Fibroblast of lung (primary cell): ENCODE measurements around the gene ASIC1. TPM values are rescaled to one million over a fixed set of nuclear protein-coding genes. Genes with fewer than 3 reads are reported as not detected.

Experiments
- DNase-seq, 2 donors: peaks; one replicate each; pipeline versions ENCODE4 v3.0.0 to v3.0.0-alpha.2; 2010; ENCODE audit warnings: low read depth in 2 of 2
- H2AFZ ChIP-seq: 2 replicates; pipeline ENCODE4 v1.5.1; 2012; ENCODE audit warnings: low read length, control low read depth, inconsistent platforms
- H3K27ac ChIP-seq: 2 replicates; pipeline ENCODE4 v1.5.1; 2011; ENCODE audit warnings: low read length, control low read depth; ENCODE audit not compliant: insufficient read depth
- H3K27me3 ChIP-seq: 2 replicates; pipeline ENCODE4 v1.5.1; 2011; ENCODE audit warnings: mild to moderate bottlenecking, low read length; ENCODE audit not compliant: control insufficient read depth, insufficient read depth
- H3K36me3 ChIP-seq: 2 replicates; pipeline ENCODE4 v1.5.1; 2011; ENCODE audit warnings: low read length; ENCODE audit not compliant: control insufficient read depth, insufficient read depth
- H3K4me1 ChIP-seq: 2 replicates; pipeline ENCODE4 v1.5.1; 2011; ENCODE audit warnings: low read length; ENCODE audit not compliant: control insufficient read depth, insufficient read depth; ENCODE audit errors: extremely low read depth
- H3K4me2 ChIP-seq: 2 replicates; pipeline ENCODE4 v1.5.1; 2011; ENCODE audit warnings: low read length, control low read depth; ENCODE audit not compliant: insufficient read depth; ENCODE audit errors: extremely low read depth
- H3K4me3 ChIP-seq, 4 experiments: fragments of 200-600 bp in 1 of 4; sonication (generic) in 1 of 4; replicated peaks in 1 of 4; 2 replicates each; pipeline ENCODE4 v1.5.1; 2011 to 2016; ENCODE audit warnings: low read length in 4 of 4, low read depth in 3 of 4, mild to moderate bottlenecking in 3 of 4, control low read depth in 2 of 4, inconsistent platforms in 1 of 4, mixed read lengths in 1 of 4; ENCODE audit not compliant: insufficient read depth in 1 of 4; ENCODE audit errors: control extremely low read depth in 1 of 4
- H3K79me2 ChIP-seq: 2 replicates; pipeline ENCODE4 v1.5.1; 2012; ENCODE audit warnings: mild to moderate bottlenecking, low read length, inconsistent platforms; ENCODE audit not compliant: control insufficient read depth, insufficient read depth
- H3K9ac ChIP-seq: 2 replicates; pipeline ENCODE4 v1.5.1; 2011; ENCODE audit warnings: mild to moderate bottlenecking, low read length, control low read depth; ENCODE audit not compliant: insufficient read depth
- H3K9me3 ChIP-seq: 2 replicates; pipeline ENCODE4 v1.5.1; 2012; ENCODE audit warnings: low read depth, low read length; ENCODE audit not compliant: control insufficient read depth, insufficient read depth
- H4K20me1 ChIP-seq: 2 replicates; pipeline ENCODE4 v1.5.1; 2011; ENCODE audit warnings: low read length; ENCODE audit not compliant: control insufficient read depth, insufficient read depth; ENCODE audit errors: extremely low read depth
- EZH2 ChIP-seq: IDR thresholded peaks from 2 replicates; pipeline ENCODE4 v1.5.1; 2012; ENCODE audit warnings: low read length, control low read depth, mild to moderate bottlenecking; ENCODE audit errors: missing control alignments
- polyA plus RNA-seq, 2 donors: library from polyadenylated mRNA; depleted of rRNA in 1 of 2; stranded (reverse) in 1 of 2; unstranded in 1 of 2; fragments of >200 nt; gene quantifications; 2 replicates each; pipeline ENCODE4 v1.2.1, GENCODE V29; 2011 to 2012; ENCODE audit warnings: missing spikeins in 1 of 2
- total RNA-seq: library from RNA; depleted of rRNA; stranded (reverse); fragments of >200 nt; gene quantifications from 2 replicates; pipeline ENCODE4 v1.2.1, GENCODE V29; 2014
- TF ChIP-seq, protein P1 (sequence below), 2 donors: IDR thresholded peaks in 1 of 2; conservative IDR thresholded peaks in 1 of 2; 1 replicate in 1 of 2; 2 replicates in 1 of 2; pipeline ENCODE4 v1.5.1; 2011 to 2012; ENCODE audit warnings: low read length in 2 of 2, control low read depth in 1 of 2, inconsistent platforms in 1 of 2, low read depth in 1 of 2, mild to moderate bottlenecking in 1 of 2

ASIC1 gene
- total and polyA plus RNA-seq, 2 donors (not counting 1 experiment from before 2014, with no cell fraction given), result 1.7 to 3.9 TPM

DNA sequence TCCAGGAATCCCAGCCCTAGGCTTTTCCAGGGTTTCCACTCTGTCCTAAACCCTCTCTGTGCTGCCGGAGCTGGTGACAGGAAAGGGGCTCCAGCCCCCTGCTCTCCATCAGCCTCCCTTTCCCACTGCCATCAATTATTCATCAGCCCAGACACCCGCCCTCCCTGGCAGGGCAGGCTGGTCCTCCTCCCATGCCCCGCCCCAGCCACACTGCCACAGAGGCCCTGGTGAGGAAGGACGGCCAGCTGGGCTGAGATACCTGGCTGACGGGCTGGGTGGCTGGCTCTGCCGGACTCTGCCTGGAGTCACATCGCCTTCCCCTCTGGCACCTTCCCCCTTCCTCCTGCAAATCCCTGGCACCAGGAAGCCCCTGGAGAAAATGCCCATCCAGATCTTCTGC, 15.8 kb downstream of the ASIC1 start:
- DNase-seq, result no peak
- TF ChIP-seq, protein P1, sequence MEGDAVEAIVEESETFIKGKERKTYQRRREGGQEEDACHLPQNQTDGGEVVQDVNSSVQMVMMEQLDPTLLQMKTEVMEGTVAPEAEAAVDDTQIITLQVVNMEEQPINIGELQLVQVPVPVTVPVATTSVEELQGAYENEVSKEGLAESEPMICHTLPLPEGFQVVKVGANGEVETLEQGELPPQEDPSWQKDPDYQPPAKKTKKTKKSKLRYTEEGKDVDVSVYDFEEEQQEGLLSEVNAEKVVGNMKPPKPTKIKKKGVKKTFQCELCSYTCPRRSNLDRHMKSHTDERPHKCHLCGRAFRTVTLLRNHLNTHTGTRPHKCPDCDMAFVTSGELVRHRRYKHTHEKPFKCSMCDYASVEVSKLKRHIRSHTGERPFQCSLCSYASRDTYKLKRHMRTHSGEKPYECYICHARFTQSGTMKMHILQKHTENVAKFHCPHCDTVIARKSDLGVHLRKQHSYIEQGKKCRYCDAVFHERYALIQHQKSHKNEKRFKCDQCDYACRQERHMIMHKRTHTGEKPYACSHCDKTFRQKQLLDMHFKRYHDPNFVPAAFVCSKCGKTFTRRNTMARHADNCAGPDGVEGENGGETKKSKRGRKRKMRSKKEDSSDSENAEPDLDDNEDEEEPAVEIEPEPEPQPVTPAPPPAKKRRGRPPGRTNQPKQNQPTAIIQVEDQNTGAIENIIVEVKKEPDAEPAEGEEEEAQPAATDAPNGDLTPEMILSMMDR (conservative IDR thresholded peaks at IDR 0.05 in 1 of 2, IDR thresholded peaks at IDR 0.05 in 1 of 2; ENCODE audit: low read depth in 1 of 2, low read length in 2 of 2), result no peak
- no peak for TF ChIP-seq EZH2

DNA sequence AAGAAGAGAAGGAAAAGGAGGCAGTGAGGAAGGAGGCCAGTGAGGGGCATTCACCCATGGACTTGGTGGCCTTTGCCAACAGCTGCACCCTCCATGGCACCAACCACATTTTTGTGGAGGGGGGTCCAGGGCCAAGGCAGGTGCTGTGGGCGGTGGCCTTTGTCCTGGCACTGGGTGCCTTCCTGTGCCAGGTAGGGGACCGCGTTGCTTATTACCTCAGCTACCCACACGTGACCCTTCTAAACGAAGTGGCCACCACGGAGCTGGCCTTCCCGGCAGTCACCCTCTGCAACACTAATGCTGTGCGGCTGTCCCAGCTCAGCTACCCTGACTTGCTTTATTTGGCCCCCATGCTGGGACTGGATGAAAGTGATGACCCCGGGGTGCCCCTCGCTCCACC, 16.3 kb downstream of the ASIC1 start:
- no peak overlapping the region for H2AFZ ChIP-seq
- no peak for DNase-seq
- no peaks in the 10 kb centered on the region for H3K9me3 ChIP-seq
- no peaks in the 10 kb centered on the region for H3K79me2 ChIP-seq
- H3K9ac ChIP-seq, result no peak overlapping the region
- no peak overlapping the region for H3K4me3 ChIP-seq
- TF ChIP-seq, protein P1 (conservative IDR thresholded peaks at IDR 0.05 in 1 of 2, IDR thresholded peaks at IDR 0.05 in 1 of 2; ENCODE audit: low read depth in 1 of 2, low read length in 2 of 2), result no peak
- no peak for TF ChIP-seq EZH2
- H3K4me1 ChIP-seq, result peaks cover 3% of the 10 kb centered on the region
- H3K27ac ChIP-seq, result no peak overlapping the region
- no peak overlapping the region for H3K4me2 ChIP-seq
- H3K27me3 ChIP-seq, result no peaks in the 10 kb centered on the region
- H4K20me1 ChIP-seq, result no peaks in the 10 kb centered on the region
- H3K36me3 ChIP-seq, result no peaks in the 10 kb centered on the region

More for the DNA sequence above, 15.8 kb downstream of the ASIC1 start:
- H3K9me3 ChIP-seq, result no peaks in the 10 kb centered on the region
- no peak overlapping the region for H2AFZ ChIP-seq
- H3K9ac ChIP-seq, result no peak overlapping the region
- H3K27me3 ChIP-seq, result no peaks in the 10 kb centered on the region
- no peak overlapping the region for H3K4me2 ChIP-seq
- H3K4me1 ChIP-seq, result peaks cover 3% of the 10 kb centered on the region
- H3K36me3 ChIP-seq, result no peaks in the 10 kb centered on the region
- H3K79me2 ChIP-seq, result no peaks in the 10 kb centered on the region
- no peak overlapping the region for H3K4me3 ChIP-seq
- no peak overlapping the region for H3K27ac ChIP-seq
- H4K20me1 ChIP-seq, result no peaks in the 10 kb centered on the region

DNA sequence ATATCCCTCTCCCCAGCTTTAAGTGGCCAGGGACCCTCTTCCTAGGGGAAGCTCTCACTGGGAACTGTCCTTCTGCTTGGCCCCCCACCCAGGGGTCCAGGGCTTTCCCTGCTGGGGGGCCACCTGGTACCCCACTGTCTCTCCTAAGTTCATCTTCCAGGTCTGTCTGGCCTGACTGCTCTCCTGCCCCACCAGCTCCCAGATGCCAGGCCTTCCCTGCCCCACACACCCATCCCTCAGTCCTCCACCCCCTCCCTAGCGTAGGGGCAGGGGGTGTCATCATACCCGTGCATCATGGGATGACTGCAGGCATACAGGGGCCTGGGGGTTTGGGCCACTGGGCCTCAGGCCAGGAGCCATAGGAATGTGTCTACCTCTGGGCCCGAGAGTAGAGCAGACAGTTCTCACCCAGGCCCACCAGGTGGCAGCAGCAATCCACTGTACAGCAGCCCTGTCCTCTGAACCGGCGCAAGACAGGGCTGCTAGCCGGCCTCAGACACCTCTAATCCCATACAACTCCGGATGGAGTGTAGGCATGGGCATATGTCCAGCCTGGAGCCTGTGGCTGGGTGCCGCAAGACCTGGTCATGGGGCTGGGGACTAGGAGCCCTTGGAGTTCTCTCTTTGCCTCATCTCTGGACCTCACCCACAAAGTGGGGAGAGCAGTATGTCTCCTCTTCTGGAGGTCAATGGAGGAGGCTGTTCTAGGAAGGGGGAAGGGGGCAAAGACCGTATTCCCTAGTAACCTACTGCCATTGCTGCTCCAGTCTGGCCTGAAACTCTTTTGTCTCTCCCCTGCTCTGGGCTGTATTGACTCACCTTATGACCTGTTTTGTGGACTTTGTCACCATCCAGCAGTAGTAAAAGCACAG, 17.8 kb downstream of the ASIC1 start:
- no peak overlapping the region for H3K4me3 ChIP-seq
- peak overlapping the region; percentile 37 for H3K4me2 ChIP-seq
- H2AFZ ChIP-seq, result no peak overlapping the region
- no peak for TF ChIP-seq EZH2
- TF ChIP-seq, protein P1 (conservative IDR thresholded peaks at IDR 0.05 in 1 of 2, IDR thresholded peaks at IDR 0.05 in 1 of 2; ENCODE audit: low read depth in 1 of 2, low read length in 2 of 2), result peak; percentile 80 to 84
- H3K27ac ChIP-seq, result no peak overlapping the region
- no peaks in the 10 kb centered on the region for H3K27me3 ChIP-seq
- peaks cover 3% of the 10 kb centered on the region for H3K4me1 ChIP-seq
- no peaks in the 10 kb centered on the region for H4K20me1 ChIP-seq
- H3K36me3 ChIP-seq, result no peaks in the 10 kb centered on the region
- no peaks in the 10 kb centered on the region for H3K79me2 ChIP-seq
- peak; percentile 69 to 83 for DNase-seq
- no peaks in the 10 kb centered on the region for H3K9me3 ChIP-seq
- H3K9ac ChIP-seq, result no peak overlapping the region
